H1 (cell line): Measurements from ENCODE around the gene UQCR10. TPM values are rescaled to one million over a fixed set of nuclear protein-coding genes. Genes with fewer than 3 reads are reported as not detected.

Experiments used
- CTCF ChIA-PET: fragments of 300-600 bp; sonication (Branson Sonifier 250); formaldehyde crosslinking; loops from one replicate; lab custom pipeline; 2021; ENCODE audit not compliant: partially characterized antibody; lab: Charles Lee
- POLR2A ChIA-PET: fragments of 300-600 bp; sonication (Branson Sonifier 250); formaldehyde crosslinking; loops from one replicate; lab custom pipeline; 2021; ENCODE audit warnings: inconsistent platforms; ENCODE audit not compliant: partially characterized antibody; lab: Charles Lee
- DNase-seq, 2 experiments: peaks; one replicate each; pipeline versions ENCODE4 v3.0.0 to v3.0.0-alpha.2; 2010 to 2022; ENCODE audit warnings: low spot score in 2 of 2, low read depth in 1 of 2, mixed read lengths in 1 of 2
- FAIRE-seq: peaks from 2 replicates; lab custom pipeline; 2011; peaks lifted over from hg19 to GRCh38; lab: Jason Lieb, UNC
- H2AFZ ChIP-seq: 2 replicates; pipeline ENCODE4 v1.8.1; 2012; ENCODE audit warnings: low read length, inconsistent platforms
- H2AK5ac ChIP-seq: 2 replicates; pipeline ENCODE4 v1.6.1; 2013; ENCODE audit warnings: low read depth, low read length
- H2BK120ac ChIP-seq: replicated peaks from 2 replicates; pipeline ENCODE3; 2013; ENCODE audit warnings: low read depth, low read length, inconsistent platforms
- H2BK12ac ChIP-seq: 2 replicates; pipeline ENCODE4 v1.6.1; 2013; ENCODE audit warnings: low read depth, low read length
- H2BK15ac ChIP-seq: 2 replicates; pipeline ENCODE4 v1.6.1; 2013; ENCODE audit warnings: low read length
- H2BK20ac ChIP-seq: 2 replicates; pipeline ENCODE4 v1.6.1; 2013; ENCODE audit warnings: low read length
- H2BK5ac ChIP-seq: 2 replicates; pipeline ENCODE4 v1.6.1; 2013; ENCODE audit warnings: low read depth, low read length
- H3K14ac ChIP-seq: 2 replicates; pipeline ENCODE4 v1.6.1; 2013; ENCODE audit warnings: inconsistent platforms; ENCODE audit not compliant: insufficient read length
- H3K18ac ChIP-seq: 2 replicates; pipeline ENCODE4 v1.6.1; 2013; ENCODE audit warnings: low read length; ENCODE audit errors: extremely low read depth
- H3K23ac ChIP-seq: 2 replicates; pipeline ENCODE4 v1.6.1; 2013; ENCODE audit warnings: inconsistent platforms; ENCODE audit not compliant: insufficient read length
- H3K23me2 ChIP-seq: 2 replicates; pipeline ENCODE4 v1.6.1; 2013; ENCODE audit warnings: low read depth, low read length
- H3K27ac ChIP-seq: 2 replicates; pipeline ENCODE4 v1.6.1; 2011; ENCODE audit warnings: low read depth, low read length, inconsistent platforms
- H3K27me3 ChIP-seq, 4 experiments: replicated peaks in 1 of 4; 1 replicate in 1 of 4; 2 replicates in 3 of 4; pipeline versions ENCODE4 v1.6.1 to v1.8.1; 2011 to 2013; ENCODE audit warnings: low read length in 3 of 4, mild to moderate bottlenecking in 3 of 4, inconsistent platforms in 2 of 4, mixed read lengths in 2 of 4, moderate library complexity in 1 of 4; ENCODE audit not compliant: control insufficient read depth in 3 of 4, insufficient read depth in 3 of 4; ENCODE audit errors: extremely low read depth in 1 of 4
- H3K36me3 ChIP-seq, 4 experiments: 2 replicates each; pipeline versions ENCODE4 v1.6.1 to v1.8.1; 2011 to 2013; ENCODE audit warnings: mild to moderate bottlenecking in 4 of 4, low read length in 3 of 4, moderate library complexity in 2 of 4, control low read depth in 1 of 4, inconsistent platforms in 1 of 4; ENCODE audit not compliant: insufficient read depth in 4 of 4, control insufficient read depth in 2 of 4
- H3K4ac ChIP-seq: replicated peaks from 2 replicates; pipeline ENCODE3; 2013; ENCODE audit warnings: low read length, low read depth, mixed read lengths, inconsistent platforms; ENCODE audit not compliant: insufficient read length
- H3K4me1 ChIP-seq, 4 experiments: replicated peaks in 1 of 4; 1 replicate in 1 of 4; 2 replicates in 3 of 4; pipeline versions ENCODE4 v1.6.1 to v1.8.1; 2011 to 2013; ENCODE audit warnings: low read length in 3 of 4, inconsistent platforms in 2 of 4, mixed read lengths in 1 of 4; ENCODE audit not compliant: insufficient read depth in 4 of 4, control insufficient read depth in 3 of 4
- H3K4me2 ChIP-seq, 2 experiments: 2 replicates each; pipeline versions ENCODE4 v1.6.1 to v1.8.1; 2011 to 2013; ENCODE audit warnings: low read depth in 2 of 2, low read length in 2 of 2, control low read depth in 1 of 2, inconsistent platforms in 1 of 2, mild to moderate bottlenecking in 1 of 2; ENCODE audit not compliant: insufficient read depth in 1 of 2
- H3K4me3 ChIP-seq, 4 experiments: fragments of 200-600, 300-600 bp in 1 of 4; sonication (generic), shearing (Covaris generic), sonication (Bioruptor Twin) in 1 of 4; 2 replicates each; pipeline versions ENCODE4 v1.5.1 to v1.8.1; 2011 to 2016; ENCODE audit warnings: low read length in 4 of 4, low read depth in 3 of 4, control low read depth in 2 of 4, inconsistent platforms in 2 of 4, mild to moderate bottlenecking in 2 of 4, mixed read lengths in 1 of 4, moderate library complexity in 1 of 4; ENCODE audit not compliant: insufficient read depth in 2 of 4; ENCODE audit errors: extremely low read depth in 1 of 4
- H3K56ac ChIP-seq: replicated peaks from 2 replicates; pipeline ENCODE3; 2013; ENCODE audit warnings: low read depth, mild to moderate bottlenecking, mixed read lengths, low read length, inconsistent platforms; ENCODE audit not compliant: insufficient read length
- H3K79me1 ChIP-seq: 2 replicates; pipeline ENCODE4 v1.6.1; 2013; ENCODE audit warnings: low read depth, low read length, control low read depth
- H3K79me2 ChIP-seq, 2 experiments: 2 replicates each; pipeline versions ENCODE4 v1.6.1 to v1.8.1; 2012 to 2013; ENCODE audit warnings: low read length in 2 of 2, mild to moderate bottlenecking in 2 of 2, inconsistent platforms in 1 of 2; ENCODE audit not compliant: insufficient read depth in 2 of 2, control insufficient read depth in 1 of 2
- H3K9ac ChIP-seq, 4 experiments: replicated peaks in 1 of 4; 1 replicate in 1 of 4; 2 replicates in 3 of 4; pipeline versions ENCODE4 v1.6.1 to v1.8.1; 2011 to 2013; ENCODE audit warnings: low read depth in 3 of 4, low read length in 3 of 4, control low read depth in 2 of 4, mild to moderate bottlenecking in 2 of 4, moderate library complexity in 2 of 4, inconsistent platforms in 1 of 4; ENCODE audit errors: extremely low read depth in 1 of 4
- H3K9me3 ChIP-seq, 2 experiments: 2 replicates each; pipeline versions ENCODE4 v1.6.1 to v1.8.1; 2012 to 2013; ENCODE audit warnings: mild to moderate bottlenecking in 2 of 2, moderate library complexity in 2 of 2, control low read depth in 1 of 2, inconsistent platforms in 1 of 2, low read depth in 1 of 2, low read length in 1 of 2, mixed read lengths in 1 of 2; ENCODE audit not compliant: insufficient read depth in 2 of 2
- H4K20me1 ChIP-seq, 2 experiments: replicated peaks in 1 of 2; 2 replicates each; pipeline versions ENCODE3 to v1.8.1; 2011 to 2013; ENCODE audit warnings: inconsistent platforms in 2 of 2, low read length in 2 of 2, mild to moderate bottlenecking in 1 of 2; ENCODE audit not compliant: insufficient read depth in 2 of 2, control insufficient read depth in 1 of 2
- H4K5ac ChIP-seq: 2 replicates; pipeline ENCODE4 v1.6.1; 2013; ENCODE audit warnings: low read length, low read depth, mixed read lengths, inconsistent platforms; ENCODE audit not compliant: insufficient read length
- H4K8ac ChIP-seq: 2 replicates; pipeline ENCODE4 v1.8.0; 2013; ENCODE audit warnings: mild to moderate bottlenecking, moderate library complexity, low read length, inconsistent platforms; ENCODE audit not compliant: insufficient read depth; ENCODE audit errors: extremely low read depth
- H4K91ac ChIP-seq: replicated peaks from 2 replicates; pipeline ENCODE3; 2013; ENCODE audit warnings: low read length, mixed read lengths, inconsistent platforms; ENCODE audit not compliant: insufficient read length
- ASH2L ChIP-seq: fragments of 200-600, 300-600 bp; sonication (generic); IDR thresholded peaks from one replicate; pipeline ENCODE4 v1.7.1; 2017; ENCODE audit warnings: low read length
- ATF2 ChIP-seq: IDR thresholded peaks from 2 replicates; pipeline ENCODE4 v1.6.1; 2012; ENCODE audit warnings: low read length, inconsistent platforms
- BRCA1 ChIP-seq: IDR thresholded peaks from 2 replicates; pipeline ENCODE4 v1.6.1; 2012; ENCODE audit warnings: low read depth, low read length, improper control_type of control experiment
- CBX8 ChIP-seq: fragments of 300-800, 300-1000 bp; sonication (generic); IDR thresholded peaks from 2 replicates; pipeline ENCODE4 v1.7.1; 2016; ENCODE audit warnings: low read depth, low read length, borderline replicate concordance
- CEBPB ChIP-seq: IDR thresholded peaks from 2 replicates; pipeline ENCODE4 v1.6.1; 2012; ENCODE audit warnings: low read depth, low read length
- HDAC2 ChIP-seq, 2 experiments: fragments of 300-600 bp in 1 of 2; sonication (generic) in 1 of 2; IDR thresholded peaks; 2 replicates each; pipeline ENCODE4 v1.6.1; 2011 to 2012; ENCODE audit warnings: low read depth in 2 of 2, low read length in 2 of 2, mild to moderate bottlenecking in 2 of 2, moderate library complexity in 2 of 2, borderline replicate concordance in 1 of 2, inconsistent platforms in 1 of 2
- MAFK ChIP-seq: IDR thresholded peaks from 2 replicates; pipeline ENCODE4 v1.6.1; 2012; ENCODE audit warnings: low read depth, mild to moderate bottlenecking, improper control_type of control experiment, low read length
- RBBP5 ChIP-seq: IDR thresholded peaks from 2 replicates; pipeline ENCODE4 v1.7.1; 2012; ENCODE audit warnings: low read depth, mild to moderate bottlenecking, inconsistent platforms, low read length, moderate library complexity, borderline replicate concordance
- RXRA ChIP-seq: IDR thresholded peaks from 2 replicates; pipeline ENCODE4 v1.6.1; 2011; ENCODE audit warnings: low read depth, mild to moderate bottlenecking, low read length, moderate library complexity; ENCODE audit not compliant: insufficient read depth
- SP1 ChIP-seq: IDR thresholded peaks from 2 replicates; pipeline ENCODE4 v1.6.1; 2011; ENCODE audit warnings: low read depth, low read length
- SP2 ChIP-seq: IDR thresholded peaks from 2 replicates; pipeline ENCODE4 v1.6.1; 2012; ENCODE audit warnings: mild to moderate bottlenecking, low read length, inconsistent platforms
- SP4 ChIP-seq: IDR thresholded peaks from 2 replicates; pipeline ENCODE4 v1.6.1; 2012; ENCODE audit warnings: low read length, inconsistent platforms
- TBP ChIP-seq: IDR thresholded peaks from 2 replicates; pipeline ENCODE4 v1.6.1; 2011; ENCODE audit warnings: low read depth, low read length, improper control_type of control experiment
- WGBS, 2 experiments: shearing (Covaris generic) in 1 of 2; methylation state at CpG; one replicate each; pipeline versions ENCODE4 v1.1.6 to v1.1.7; 2013 to 2015; ENCODE audit warnings: low lambda C conversion rate in 2 of 2, mixed read lengths in 2 of 2, inconsistent platforms in 1 of 2, low coverage in 1 of 2, missing lambda C conversion rate in 1 of 2; ENCODE audit not compliant: insufficient replicate concordance in 2 of 2, insufficient coverage in 1 of 2, insufficient read length in 1 of 2; ENCODE audit errors: extremely low coverage in 1 of 2, missing lambda C conversion rate in 1 of 2; 5-methylcytosine and 5-hydroxymethylcytosine counted together
- polyA plus RNA-seq, 7 experiments: library from polyadenylated mRNA; depleted of rRNA in 3 of 7; stranded (reverse) in 5 of 7; unstranded in 2 of 7; fragments of >200 nt in 5 of 7; fragments of 200-250 nt in 2 of 7; gene quantifications; 1 replicate in 5 of 7; 2 replicates in 1 of 7; 4 replicates in 1 of 7; pipeline versions ENCODE4 v1.2.1 to v1.2.3, GENCODE V29; 2011 to 2013; ENCODE audit warnings: missing spikeins in 2 of 7, mixed read lengths in 2 of 7
- total RNA-seq: library from RNA; stranded (reverse); fragmentation: NEBNext Ultra II Directional; extraction: Animal tissue kit (Norgen Biotek cat#: 25700); gene quantifications from 2 replicates; pipeline ENCODE4 v1.2.1, GENCODE V29; 2021

The UQCR10 gene
- total and polyA plus RNA-seq, 2 of the 8 experiments (the other 6 are each of a cell fraction or from before 2014, with no cell fraction given): 102 to 260 TPM

- FAIRE-seq (no peak), DNase-seq (no peak)
- H3K4ac ChIP-seq: no peak overlapping the region
- 89% methylated on average over 8 of the region's 8 CpGs; no CpG with 5 or more reads in 1 of the 2 experiments for WGBS, 2 experiments
- no peak overlapping the region for H3K56ac ChIP-seq
- H3K23me2 ChIP-seq: no peaks in the 10 kb centered on the region
- no peak overlapping the region for H3K4me3 ChIP-seq
- H3K36me3 ChIP-seq: peaks cover 6 to 36% (median 19%) of the 10 kb centered on the region in 4 experiments; a peak in 6 of 8 replicates
- no peaks in the 10 kb centered on the region for H3K79me1 ChIP-seq
- no peak overlapping the region for H3K14ac ChIP-seq
- H4K8ac ChIP-seq: no peak overlapping the region
- H2BK12ac ChIP-seq: no peak overlapping the region
- H4K20me1 ChIP-seq: peaks cover 2 to 3% of the 10 kb centered on the region in 2 experiments
- POLR2A ChIA-PET: interaction anchor here (1.0 kb wide), 1 partner anchor 63 kb away, joined by 3 read pairs; no protein-coding TSS in a partner anchor
- H2BK20ac ChIP-seq: no peak overlapping the region
- H2AK5ac ChIP-seq: no peak overlapping the region
- H3K18ac ChIP-seq: no peak overlapping the region
- no peaks in the 10 kb centered on the region for H3K79me2 ChIP-seq
- no peaks in the 10 kb centered on the region for H3K27me3 ChIP-seq
- H3K4me1 ChIP-seq: no peaks in the 10 kb centered on the region
- H3K9me3 ChIP-seq: no peaks in the 10 kb centered on the region
- H3K23ac ChIP-seq: no peak overlapping the region
- H3K27ac ChIP-seq: no peak overlapping the region
- no peak overlapping the region for H2BK120ac ChIP-seq
- CTCF ChIA-PET: interaction anchor here (1.0 to 1.8 kb wide), 5 partner anchors 19 to 192 kb away, joined by 3 to 10 read pairs (median 3); no protein-coding TSS in a partner anchor
- H3K9ac ChIP-seq: no peak overlapping the region
- H2AFZ ChIP-seq: no peak overlapping the region
- no peak overlapping the region for H2BK15ac ChIP-seq
- no peak overlapping the region for H2BK5ac ChIP-seq
- H3K4me2 ChIP-seq: no peak overlapping the region
- H4K91ac ChIP-seq: no peak overlapping the region
- no peak overlapping the region for H4K5ac ChIP-seq
- TF ChIP-seq HDAC2 (IDR thresholded peaks at IDR 0.05; ENCODE audit: borderline replicate concordance in 1 of 2, low read depth in 2 of 2, low read length in 2 of 2) (no peak), MAFK (no peak), RXRA (no peak), CBX8 (no peak), CEBPB (no peak), BRCA1 (no peak), SP1 (no peak), SP2 (no peak), ASH2L (no peak), SP4 (no peak), RBBP5 (no peak), ATF2 (no peak), TBP (no peak)
Measured at GRCh38 chr22:29813126-29813525, 46.0 kb downstream of the UQCR10 start.
